Activated effector memory CD4-positive, alpha-beta T cell treated with Interleukin-2 at 50 U/mL for 16 hours (primary cell): Measurements from ENCODE around the gene FBXO41.
A peak's percentile ranks its signal among the peaks of the same experiment; 100 is the strongest.

Experiments used
- DNase-seq: peaks from one replicate; pipeline ENCODE4 v3.0.0-alpha.2; 2020

Gene FBXO41

DNA sequence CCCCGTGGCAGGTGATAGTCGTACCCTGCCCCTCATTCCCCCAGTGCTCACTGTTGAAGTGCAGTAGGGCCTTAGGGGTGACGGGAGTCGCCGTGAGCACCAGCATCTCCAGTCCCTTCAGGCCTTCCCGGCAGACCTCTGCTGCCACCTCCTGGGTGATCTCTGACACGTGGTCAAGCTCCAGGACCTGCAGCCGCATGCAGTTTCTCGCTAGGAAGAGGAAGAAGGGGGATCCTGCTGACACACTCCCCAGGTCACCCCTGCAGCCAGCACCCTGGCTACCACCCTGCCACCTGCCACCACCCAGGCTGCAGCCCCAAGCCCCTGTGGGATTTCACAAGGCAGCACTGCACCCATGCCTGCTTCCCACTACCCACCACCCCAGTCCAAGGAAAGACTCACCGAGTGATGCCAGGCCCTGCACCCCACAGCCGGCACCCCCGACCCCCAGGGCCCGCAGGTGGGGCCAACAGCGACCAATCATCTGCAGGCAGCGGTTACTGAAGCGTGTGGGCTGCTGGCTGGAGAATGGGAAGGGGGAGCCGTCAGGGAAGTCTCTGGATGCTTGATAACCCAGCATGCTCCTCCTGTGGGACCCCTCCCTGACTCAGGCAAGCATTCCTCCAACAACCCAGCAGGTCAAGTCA is 23.8 kb downstream of the FBXO41 start:
- DNase-seq = no peak

DNA sequence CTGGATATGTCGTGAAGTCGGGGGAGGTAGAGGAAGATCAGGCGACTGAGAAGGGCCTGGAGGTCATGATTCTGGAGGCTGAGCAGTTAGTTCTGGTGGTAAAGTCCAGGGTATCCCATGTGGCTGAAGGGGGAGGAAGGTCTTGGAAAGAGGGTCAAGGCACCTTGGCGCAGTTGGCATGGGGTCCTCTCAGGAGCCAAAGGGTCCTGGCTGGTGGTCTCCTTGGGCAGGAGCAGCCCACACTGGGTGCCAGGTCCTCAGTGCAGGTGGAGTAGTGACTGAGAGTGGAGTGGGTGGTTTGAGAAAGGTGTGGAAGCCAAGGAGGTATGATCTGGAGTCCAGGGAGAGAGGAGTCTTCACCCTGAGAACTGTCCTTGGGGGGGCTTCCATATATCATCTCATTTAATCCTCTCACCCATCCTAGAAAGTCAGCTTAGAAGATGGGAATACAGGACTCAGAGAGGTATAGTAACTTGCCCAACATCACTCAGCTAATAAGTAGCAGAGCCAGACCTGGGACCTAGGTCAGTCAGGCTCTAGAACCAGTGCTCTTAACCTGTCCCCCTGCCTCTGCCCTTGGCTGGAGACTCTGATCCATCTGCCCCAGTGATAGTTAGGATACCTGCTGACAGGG is 24.5 kb downstream of the FBXO41 start:
- DNase-seq = no peak

DNA sequence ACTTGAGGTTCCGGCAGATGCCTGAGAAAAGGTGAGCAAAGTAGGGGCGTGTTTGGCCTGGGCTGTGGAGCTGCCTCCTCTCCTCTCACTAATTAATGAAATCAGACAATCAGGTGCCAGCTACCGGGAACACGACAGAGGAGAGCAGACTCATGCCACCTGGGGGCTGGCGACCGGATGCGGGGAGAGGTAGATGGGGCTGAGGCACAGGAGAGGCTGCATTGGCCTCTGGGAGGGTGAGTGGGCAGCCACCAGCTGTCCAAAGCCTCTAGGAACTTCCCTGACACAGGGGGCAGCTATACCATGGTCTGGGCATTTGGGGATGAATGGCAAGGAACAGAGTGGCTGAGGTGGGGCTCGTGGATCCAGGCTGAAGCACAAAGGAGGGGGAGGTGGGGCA is 25.0 kb downstream of the FBXO41 start:
- DNase-seq = no peak

DNA sequence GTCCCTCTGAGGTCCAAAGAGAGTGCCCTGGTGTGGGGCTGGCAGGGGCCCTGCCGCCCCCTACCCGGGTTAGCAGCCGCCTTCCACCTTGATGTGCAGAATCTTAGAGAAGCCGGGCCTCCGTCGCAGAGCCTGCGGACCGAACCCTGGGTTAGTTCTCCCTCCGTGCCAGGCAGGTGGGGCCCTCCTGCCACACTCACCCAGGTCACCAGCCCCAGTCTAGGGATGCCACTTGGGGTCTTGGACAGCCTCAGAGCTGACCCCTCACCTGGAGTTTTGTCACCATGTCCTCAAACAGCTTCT is 25.4 kb downstream of the FBXO41 start:
- no peak for DNase-seq

DNA sequence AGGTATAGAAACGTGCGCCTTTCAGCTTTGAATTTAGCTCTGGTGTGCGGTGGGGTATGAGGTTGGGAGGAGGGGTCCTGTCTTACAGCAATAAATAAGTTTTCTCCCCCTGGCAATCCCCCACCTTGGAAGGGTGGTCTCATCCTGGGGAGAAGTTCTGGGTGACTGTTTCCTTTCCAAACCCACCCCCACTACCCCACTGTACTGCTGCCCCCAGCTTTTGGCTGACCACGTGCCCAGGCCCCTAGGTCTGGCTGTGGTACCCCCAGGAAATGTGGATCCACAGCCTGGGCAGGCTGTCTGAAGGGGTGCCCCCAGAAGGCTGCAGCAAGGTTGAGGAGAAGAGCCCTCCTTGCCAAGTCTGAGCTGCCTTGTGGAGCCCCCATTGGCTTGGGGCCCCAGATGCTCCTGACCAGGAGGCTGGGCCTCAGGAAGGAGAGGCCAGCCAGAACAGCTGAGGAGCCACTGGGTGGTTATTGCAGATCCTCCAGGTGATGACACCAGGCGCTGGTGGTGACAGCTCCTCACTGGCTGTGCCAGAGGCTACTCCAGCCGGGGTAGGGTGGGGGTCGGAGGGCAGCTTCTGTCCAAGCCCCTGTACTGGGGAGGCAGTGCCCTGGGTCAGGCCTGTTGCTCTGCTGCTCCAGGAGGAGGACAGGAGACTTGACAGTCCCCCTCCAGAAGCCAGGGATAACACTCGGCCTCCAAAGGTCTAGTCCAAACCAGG is 25.9 kb downstream of the FBXO41 start:
- DNase-seq = no peak

DNA sequence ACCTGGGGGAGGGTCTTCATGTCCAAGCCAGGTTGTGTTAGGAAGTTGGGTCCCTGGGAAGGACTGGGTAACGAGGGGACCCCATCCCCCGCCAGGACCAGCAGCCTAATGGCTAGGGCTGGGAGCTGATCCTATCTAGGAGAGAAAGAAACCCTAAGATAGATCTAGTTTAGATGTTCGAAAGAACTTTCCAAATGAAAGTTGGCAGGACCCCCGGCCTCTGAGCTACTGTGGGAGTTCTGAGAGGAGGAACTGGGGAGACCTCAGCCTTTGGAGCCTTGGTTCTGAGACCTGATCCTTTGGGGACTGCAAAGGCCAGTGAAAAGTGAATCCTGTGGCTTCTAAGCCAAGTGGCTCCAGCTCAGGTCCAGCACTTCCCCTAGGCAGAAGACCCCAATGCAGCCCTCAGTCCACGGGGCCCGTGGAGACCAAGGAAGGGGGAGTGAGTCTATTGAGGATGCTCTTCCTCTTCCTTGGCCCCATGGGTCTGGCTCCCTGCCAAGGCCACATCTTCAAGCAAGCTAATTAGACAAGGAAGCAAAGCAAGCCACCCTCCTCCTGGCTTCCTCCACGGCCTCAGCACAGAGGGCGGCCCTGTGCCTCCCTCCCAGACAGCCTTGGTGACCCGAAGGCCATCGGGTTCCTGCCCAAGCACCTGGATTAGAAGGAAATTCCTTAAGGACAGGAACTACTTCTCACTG is 26.7 kb downstream of the FBXO41 start:
- DNase-seq = peak; percentile 14

DNA sequence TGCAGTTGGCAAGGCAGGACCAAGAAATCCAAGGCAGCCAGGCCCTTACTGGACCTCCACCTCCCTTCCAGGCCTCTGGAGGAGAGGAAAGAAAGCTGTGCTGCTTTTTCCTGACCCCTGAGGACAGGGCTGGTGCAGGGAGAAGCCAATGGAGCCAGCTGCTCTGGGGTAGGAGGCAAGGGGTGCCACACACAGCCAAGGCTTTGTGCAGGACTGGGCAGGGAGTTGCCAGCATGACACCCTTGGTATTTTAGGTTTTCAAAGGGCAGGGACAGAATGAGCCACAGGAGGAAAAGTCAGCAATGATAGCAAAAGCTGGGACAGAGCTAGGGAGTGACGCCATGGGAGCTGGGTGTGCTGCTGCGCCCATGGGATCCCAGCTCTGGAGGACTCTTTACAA is 27.3 kb downstream of the FBXO41 start:
- DNase-seq = no peak

DNA sequence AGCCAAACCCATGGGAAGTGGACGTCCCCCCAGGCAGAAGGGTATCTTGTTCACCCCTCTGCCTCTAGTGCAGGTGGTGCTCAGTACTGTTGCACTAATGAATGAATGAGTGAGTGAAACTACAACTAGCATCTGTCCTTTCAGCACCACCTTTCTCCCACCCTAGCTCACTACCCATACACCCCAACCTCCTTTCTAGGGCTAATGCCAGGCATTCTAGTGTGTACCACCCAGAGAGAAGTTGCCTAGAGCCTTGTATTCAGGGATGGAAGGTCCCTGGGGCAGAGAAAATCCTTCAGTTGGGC is 27.7 kb downstream of the FBXO41 start:
- no peak for DNase-seq

DNA sequence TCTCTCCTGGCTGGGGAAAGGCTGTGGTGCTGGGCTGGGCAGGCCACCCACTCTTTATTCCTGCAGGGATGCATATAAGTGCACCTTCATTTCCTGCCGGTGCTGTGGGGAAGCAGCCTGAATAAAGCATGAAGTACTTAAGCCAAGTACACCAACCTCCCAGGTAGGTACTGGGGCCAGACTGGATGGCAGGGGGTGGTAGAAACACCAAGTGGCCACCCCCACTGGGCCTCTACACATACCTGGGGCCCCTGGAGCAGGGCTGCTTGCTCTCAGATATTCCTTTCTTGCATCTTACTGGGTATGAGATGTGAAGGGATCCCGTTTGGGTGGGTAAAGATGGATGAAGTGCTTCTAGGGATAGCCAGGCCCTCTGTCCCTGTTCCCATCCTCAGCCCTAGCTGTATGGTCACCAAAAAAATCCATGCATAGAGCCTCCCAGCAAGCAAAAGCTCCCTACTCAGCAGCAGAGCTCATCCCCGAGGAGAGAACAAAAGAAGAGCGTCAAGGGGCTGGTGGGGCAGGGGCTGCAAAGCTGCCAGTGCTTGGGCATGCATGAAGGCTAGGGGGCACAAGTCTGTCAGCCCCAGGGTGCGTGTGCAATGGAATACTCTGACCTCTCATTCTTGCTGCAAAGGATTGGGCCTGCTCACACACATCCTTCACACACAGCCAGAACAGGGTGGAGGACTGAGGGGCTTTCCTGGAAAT is 28.2 kb downstream of the FBXO41 start:
- no peak for DNase-seq

DNA sequence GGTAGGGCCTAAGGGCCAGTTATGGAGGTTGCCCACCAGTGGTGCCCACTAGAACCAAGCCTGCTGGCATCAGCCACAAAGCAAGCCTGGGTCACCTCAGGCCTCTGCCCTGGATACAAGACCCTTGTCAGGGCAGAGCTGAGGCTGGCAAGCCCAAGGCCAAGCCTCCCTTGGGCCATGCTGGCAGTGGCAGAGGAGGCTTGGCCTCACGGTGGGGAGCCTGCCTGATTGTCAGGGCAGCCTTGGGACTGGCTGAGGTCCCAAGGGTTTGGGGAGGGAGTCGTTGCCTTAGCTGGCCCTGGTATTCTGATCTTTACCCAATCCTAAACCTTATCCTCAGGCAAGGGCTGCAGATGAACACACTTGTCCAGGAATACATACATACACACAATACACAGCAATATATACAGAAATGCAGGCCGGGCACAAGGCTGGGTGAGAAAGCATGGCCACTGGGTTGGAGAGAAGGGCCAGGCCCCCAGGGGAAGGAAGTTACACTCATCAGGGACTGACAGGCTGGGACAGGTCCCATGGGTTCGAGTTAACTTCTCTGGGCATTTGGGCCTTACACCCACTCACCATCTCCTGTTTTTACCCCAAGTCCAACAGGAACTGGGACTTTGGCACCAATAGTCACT is 29.2 kb downstream of the FBXO41 start:
- DNase-seq = no peak

DNA sequence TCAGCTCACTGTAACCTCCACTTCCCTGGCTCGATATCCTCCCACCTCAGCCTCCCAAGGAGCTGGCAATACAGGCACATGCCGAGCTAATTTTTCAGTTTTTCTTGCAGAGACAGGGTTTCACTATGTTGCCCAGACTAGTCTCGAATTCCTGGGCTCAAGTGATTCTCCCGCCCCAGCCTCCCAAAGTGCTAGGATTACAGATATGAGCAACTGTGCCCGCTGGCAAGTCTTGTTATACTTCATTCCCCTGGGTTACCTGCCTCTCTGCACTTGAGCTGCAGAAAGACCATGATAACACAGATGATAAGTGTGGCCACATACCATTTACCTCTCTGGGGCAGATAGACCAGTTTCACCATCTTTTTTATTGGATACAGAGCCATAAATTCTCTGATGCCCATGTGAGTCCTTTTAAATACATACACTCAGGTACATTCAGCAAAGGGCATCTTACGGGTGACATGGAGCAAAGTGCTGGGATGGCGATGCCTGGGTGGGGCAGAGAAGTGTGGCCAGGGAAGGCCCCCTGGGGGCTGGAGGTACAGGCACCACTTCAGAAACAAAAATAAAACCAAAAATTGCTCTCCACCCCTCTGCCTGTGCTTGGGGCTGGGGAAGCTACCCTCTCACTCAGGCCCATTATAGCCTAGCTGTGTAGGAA is 29.8 kb downstream of the FBXO41 start:
- no peak for DNase-seq

DNA sequence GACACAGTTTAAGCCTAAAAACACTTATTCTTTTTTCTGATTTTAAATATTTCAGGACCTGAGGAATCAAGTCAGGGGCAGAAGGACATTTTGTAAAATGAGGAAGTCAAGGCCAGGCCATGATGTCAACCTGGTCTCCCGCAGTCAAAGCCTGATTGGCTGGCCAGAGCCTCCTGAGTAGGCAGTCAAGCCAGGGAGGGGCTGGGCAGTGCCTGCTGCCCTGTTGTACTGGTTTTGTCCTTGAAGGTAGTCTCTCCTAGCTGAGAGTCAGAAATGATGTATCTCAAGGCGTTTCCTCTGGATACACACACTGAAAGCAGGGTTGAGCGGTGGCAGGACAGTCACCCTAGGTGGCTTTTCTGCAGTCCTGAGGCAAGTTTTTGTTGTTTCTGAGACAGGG is 30.4 kb downstream of the FBXO41 start:
- DNase-seq = no peak

DNA sequence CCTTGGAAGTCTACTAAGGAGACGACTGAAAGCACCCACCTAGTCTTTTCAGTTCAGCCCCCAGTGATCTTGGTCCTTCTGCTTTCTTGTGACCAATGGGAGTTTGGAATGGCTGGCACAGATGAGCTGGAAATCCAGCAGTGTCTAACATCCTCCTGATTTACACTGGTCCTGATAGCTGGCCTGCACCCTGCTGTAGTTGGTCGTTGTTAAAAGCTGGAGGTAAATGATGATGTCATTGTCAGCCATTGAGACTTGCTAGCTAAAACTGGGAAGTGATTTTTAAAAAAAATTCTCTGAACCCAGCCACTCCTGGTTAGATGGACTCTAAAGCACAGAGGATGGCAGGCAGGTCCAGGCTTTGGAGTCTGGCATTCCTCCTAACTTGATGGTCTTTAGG is 30.9 kb downstream of the FBXO41 start:
- no peak for DNase-seq

DNA sequence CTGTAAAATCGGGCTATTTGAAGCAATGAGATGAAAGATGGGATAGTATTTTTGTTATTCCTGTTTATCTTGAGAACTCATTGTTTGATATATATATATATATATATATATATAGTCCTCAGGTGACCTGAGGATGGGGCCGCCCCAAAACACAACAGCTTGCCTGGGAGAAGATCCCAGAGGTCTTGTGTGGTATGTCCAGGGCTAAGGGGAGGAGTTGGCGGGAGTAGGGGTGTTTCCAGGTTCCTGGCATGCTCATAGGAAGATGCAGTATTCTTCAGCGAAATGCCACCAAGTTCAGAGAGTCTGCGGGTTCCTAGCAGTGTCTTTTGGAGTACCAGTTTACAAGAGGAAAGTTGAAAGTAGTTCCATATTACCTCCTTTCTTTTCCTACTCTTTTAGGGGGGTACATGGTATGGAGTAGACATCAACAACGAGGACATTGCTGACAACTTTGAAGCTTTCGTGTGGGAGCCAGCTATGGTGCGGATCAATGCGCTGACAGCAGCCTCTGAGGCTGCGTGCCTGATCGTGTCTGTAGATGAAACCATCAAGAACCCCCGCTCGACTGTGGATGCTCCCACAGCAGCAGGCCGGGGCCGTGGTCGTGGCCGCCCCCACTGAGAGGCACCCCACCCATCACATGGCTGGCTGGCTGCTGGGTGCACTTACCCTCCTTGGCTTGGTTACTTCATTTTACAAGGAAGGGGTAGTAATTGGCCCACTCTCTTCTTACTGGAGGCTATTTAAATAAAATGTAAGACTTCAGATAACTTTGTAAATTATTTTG is 31.8 kb downstream of the FBXO41 start:
- no peak for DNase-seq

DNA sequence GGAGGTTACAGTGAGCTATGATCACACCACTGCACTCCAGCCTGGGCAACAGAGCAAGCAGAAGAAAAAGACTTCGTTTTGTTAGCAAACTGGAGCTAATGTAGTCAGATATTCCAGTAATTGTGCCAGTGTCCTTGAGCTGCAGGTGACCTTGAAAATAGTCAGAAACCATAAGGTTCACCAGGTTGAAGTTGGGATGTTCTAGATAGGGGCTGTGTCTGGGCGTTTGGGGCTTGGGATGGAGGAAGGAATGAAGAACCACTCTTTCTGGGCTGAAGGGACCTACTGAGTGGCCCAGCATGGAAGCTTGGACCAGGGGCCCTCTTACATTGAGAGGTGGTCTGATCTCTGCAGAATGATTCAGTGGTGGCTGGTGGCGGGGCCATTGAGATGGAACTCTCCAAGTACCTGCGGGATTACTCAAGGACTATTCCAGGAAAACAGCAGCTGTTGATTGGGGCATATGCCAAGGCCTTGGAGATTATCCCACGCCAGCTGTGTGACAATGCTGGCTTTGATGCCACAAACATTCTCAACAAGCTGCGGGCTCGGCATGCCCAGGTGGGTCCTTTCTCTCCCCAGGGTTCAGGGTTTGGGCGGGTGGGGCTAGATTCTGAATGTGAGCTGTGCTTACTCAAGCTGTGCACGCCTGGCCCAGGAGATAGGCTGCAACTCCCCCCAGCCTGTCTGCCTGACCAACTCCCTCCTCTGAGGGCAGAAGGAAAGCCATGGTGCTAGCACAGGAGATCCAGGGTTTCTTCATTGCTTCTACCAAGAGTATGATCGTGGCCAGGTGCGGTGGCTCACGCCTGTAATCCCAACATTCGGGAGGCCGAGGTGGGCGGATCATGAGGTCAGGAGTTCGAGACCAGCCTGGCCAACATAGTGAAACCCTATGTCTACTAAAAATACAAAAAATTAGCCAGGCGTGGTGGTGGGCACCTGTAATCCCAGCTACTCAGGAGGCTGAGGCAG is 33.1 kb downstream of the FBXO41 start:
- no peak for DNase-seq

DNA sequence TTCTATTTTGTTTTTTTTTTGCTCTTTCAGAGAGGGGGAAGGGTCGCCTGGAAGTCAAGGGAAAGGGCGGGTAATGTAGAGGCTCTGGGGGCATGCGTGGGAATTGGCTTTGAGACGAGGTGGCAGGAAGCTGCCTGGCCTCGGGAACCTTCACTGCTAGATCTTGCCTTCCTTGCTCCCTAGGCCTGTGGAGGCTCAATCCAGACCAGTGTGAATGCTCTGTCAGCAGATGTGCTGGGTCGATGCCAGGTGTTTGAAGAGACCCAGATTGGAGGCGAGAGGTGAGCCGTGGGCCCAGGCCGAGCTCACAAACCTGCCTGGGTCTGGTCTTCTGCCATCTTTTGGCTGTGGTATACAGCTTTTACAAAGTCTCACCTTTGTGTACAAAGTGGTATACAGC is 34.6 kb downstream of the FBXO41 start:
- DNase-seq = no peak

DNA sequence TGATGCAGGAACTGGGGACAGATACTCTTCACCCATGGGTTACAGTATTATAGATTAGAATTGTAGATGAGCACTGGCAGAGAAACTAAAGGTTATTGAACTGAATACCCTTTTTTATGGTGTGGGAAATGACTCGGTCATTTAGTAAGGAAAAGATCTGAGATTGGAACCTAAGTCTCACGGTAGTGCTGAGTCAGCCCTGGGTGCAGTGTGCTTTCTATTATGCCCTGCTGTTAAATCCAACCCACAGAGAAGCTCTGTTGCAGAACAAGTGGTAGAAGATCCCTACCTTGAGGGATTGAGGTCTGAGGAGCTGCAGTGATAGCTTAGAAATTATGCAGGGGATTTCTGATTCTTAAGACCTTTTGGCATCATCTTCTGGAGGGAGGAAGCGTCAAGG is 37.4 kb downstream of the FBXO41 start:
- no peak for DNase-seq

DNA sequence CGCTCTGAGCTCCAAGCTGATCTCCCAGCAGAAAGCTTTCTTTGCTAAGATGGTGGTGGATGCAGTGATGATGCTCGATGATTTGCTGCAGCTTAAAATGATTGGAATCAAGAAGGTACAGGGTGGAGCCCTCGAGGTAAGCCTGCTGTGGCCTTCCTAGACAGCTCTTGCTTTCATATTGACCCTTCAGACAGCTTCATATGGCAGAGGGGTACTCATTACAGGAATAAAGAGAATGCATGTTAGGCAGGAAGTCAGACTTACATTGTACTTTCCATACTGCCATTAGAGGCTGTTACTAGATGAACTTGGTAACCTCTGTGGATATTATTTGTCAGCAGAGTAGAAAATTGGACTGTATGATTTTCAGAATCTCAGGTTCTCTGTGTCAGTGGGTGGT is 39.7 kb downstream of the FBXO41 start:
- DNase-seq = no peak

DNA sequence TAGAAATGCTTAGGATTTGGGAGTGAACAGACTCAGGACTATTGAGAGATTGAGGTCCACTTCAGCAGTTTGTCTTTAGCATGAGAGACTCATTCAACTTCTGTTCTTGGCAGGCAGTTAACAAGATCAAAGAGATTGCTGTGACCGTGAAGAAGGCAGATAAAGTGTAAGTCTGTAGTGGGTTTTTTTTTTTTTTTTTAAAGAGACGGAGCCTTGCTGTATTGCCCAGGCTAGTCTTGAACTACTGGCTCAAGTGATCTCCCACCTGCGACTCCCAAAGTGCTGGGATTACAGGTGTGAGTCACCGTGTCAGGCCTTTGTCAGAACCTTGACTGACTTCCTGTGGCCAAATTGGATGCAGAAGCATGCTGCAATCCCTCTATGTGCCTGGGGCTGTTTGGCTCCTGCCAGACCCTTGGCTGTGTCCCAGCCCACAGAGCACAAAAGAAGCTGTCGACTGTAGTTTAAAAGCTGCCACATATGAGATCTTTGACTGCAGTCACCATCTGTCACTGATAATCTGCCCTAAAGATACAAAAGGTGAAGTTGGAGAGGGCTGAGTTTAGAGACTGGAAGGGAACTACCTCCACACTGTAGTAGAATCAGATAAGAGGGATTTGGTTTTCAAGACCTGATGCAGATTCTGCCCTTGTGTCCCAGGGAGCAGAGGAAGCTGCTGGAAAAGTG is 40.3 kb downstream of the FBXO41 start:
- no peak for DNase-seq

DNA sequence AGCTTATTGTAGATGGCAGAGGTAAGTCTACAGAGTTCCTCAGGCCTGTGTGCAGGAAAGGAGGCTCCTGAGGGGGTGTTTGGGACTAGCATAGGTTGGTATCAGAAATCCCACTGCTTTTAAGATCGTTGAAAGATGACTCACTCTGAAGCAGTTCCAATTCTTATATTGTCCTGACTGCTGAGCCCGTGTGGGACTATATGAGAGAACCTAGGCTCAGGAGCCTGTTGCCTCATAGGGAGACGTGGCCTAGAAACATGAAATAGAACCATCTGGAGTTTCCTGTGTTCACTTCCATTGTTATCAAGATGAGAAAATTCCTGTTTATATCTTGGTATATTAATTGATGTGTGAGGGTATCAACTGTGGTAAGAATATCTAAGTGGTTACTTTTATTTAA is 44.5 kb downstream of the FBXO41 start:
- no peak for DNase-seq
